Measurements from ENCODE around the gene DNASE1L2.

The DNASE1L2 gene

GRCh38 chr16:2195322-2196161 lies 40.7 kb upstream of the DNASE1L2 start:
- Histone ChIP-seq H3K36me3 (no peaks in the 10 kb centered on the region), H3K9me3 (no peaks in the 10 kb centered on the region), H3K4me1 (peaks cover 17% of the 10 kb centered on the region), H3K27me3 (no peaks in the 10 kb centered on the region), H3K4me3 (ENCODE audit: low read depth, low read length) (peak overlapping the region; percentile 62)
- TF ChIP-seq, protein P1, sequence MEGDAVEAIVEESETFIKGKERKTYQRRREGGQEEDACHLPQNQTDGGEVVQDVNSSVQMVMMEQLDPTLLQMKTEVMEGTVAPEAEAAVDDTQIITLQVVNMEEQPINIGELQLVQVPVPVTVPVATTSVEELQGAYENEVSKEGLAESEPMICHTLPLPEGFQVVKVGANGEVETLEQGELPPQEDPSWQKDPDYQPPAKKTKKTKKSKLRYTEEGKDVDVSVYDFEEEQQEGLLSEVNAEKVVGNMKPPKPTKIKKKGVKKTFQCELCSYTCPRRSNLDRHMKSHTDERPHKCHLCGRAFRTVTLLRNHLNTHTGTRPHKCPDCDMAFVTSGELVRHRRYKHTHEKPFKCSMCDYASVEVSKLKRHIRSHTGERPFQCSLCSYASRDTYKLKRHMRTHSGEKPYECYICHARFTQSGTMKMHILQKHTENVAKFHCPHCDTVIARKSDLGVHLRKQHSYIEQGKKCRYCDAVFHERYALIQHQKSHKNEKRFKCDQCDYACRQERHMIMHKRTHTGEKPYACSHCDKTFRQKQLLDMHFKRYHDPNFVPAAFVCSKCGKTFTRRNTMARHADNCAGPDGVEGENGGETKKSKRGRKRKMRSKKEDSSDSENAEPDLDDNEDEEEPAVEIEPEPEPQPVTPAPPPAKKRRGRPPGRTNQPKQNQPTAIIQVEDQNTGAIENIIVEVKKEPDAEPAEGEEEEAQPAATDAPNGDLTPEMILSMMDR (IDR thresholded peaks at IDR 0.05; ENCODE audit: low read depth, low read length), result no peak
- DNase-seq, result peak; percentile 56

DNA sequence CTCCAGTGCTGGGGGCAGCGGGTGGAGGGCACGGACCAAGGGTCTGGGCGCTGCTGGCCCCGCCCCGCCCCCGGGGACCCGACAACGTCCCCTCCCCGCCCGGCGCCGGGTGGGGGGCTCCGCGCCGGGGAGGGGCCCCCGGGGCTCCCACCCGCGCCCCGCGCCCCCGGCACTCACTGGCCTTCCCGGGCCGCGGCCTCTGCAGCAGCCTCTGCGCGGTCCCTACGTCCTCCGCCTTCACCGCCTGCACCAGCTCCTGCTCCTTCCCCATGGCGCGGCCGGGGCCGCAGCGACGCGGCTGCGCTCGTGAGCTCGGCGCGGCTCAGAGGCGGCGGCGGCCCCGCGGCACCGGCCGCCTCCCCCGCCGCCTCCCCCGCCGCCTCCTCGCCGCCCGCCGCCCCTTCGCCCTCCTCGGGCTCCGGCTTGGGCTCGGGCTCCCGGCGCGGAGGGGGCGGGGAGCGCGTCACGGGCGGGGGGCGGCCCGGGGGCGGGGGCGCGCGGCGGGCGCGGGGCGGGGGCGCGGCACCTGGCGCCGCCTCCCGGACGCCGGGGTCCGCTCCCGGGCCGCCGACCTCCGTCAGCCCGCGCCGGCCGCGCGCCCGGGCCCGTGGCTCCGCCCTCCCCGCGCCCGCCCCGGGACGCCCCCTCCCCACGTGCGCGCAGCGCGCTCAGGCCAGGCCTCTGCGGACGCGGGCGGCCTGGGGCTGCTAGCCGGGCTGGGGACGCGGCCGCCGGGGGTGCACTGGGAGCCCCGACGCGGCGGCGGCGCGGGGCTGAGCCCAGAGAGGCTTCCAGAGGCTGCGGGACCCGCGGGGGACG lies 39.9 kb upstream of the DNASE1L2 start, which contains the start of gene CASKIN1:
TSS of gene CASKIN1 (minus strand) at position 444 of the 819 bp plus-strand sequence. CDS start at position 271, 173 bp downstream.
- peak; percentile 55 for DNase-seq
- Histone ChIP-seq H3K4me3 (ENCODE audit: low read depth, low read length) (peak within 1 kb of the TSS; percentile 62), H3K27me3 (no peaks in the 10 kb centered on the region), H3K4me1 (peaks cover 17% of the 10 kb centered on the region), H3K9me3 (no peaks in the 10 kb centered on the region), H3K36me3 (no peaks in the 10 kb centered on the region)
- TF ChIP-seq, protein P1 (IDR thresholded peaks at IDR 0.05; ENCODE audit: low read depth, low read length), result no peak

DNA sequence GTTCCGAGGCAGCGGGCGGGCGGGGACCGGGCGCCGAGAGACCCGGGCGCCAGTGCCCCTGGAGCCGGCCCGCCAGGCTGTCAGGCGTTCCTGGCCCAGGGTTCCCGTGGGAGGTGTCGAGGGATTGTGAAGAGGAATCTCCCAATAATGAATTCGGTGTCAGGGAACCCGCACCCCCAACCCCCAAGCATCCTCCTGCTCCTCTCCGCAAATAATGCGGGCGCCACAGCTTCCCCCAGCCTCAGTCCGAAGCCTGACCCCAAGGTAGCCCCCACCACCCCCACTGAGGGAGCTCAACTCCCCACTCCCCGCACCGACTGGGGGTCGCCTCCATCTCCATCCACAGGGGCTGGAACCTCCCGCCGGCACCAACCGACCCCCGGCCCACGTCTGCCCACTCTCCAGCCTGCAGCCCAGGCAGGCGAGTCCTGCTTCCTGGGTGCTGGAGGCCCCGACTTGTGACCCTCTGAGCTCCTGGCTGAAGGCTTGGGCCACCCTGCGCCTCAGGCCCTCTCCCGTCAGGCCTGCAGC lies 39.2 kb upstream of the DNASE1L2 start:
- Histone ChIP-seq H3K4me3 (ENCODE audit: low read depth, low read length) (no peak overlapping the region; the same call in 1 of the 2 replicates), H3K27me3 (no peaks in the 10 kb centered on the region), H3K4me1 (peaks cover 17% of the 10 kb centered on the region), H3K36me3 (no peaks in the 10 kb centered on the region), H3K9me3 (no peaks in the 10 kb centered on the region)
- TF ChIP-seq, protein P1 (IDR thresholded peaks at IDR 0.05; ENCODE audit: low read depth, low read length), result no peak
- no peak for DNase-seq

DNA sequence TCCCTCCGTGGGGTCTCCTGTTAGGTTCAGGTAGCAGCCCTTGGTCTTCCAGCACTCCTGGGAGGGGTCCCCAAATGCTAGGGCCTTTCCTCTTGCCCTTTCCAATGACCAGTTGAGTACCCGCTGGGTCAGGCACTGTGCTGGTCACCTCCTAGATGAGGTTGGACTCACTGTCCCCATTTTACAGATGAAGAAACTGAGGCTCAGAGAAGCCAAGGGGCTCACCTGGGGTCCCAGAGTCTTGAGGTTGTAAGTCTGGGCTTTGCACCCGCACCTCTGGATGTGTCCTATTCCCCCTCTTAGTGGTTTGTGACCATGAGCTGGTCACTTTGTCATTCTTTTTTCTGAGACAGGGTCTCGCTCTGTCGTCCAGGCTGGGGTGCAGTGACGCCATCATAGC lies 38.5 kb upstream of the DNASE1L2 start:
- Histone ChIP-seq H3K9me3 (no peaks in the 10 kb centered on the region), H3K4me3 (ENCODE audit: low read depth, low read length) (no peak overlapping the region), H3K4me1 (peaks cover 17% of the 10 kb centered on the region), H3K27me3 (no peaks in the 10 kb centered on the region), H3K36me3 (no peaks in the 10 kb centered on the region)
- no peak for DNase-seq
- TF ChIP-seq, protein P1 (IDR thresholded peaks at IDR 0.05; ENCODE audit: low read depth, low read length), result no peak

GRCh38 chr16:2198283-2198682 lies 38.0 kb upstream of the DNASE1L2 start:
- Histone ChIP-seq H3K9me3 (no peaks in the 10 kb centered on the region), H3K4me1 (peaks cover 17% of the 10 kb centered on the region), H3K4me3 (ENCODE audit: low read depth, low read length) (no peak overlapping the region), H3K27me3 (no peaks in the 10 kb centered on the region), H3K36me3 (no peaks in the 10 kb centered on the region)
- TF ChIP-seq, protein P1 (IDR thresholded peaks at IDR 0.05; ENCODE audit: low read depth, low read length), result no peak
- no peak for DNase-seq
